GM12892 (cell line): ENCODE results near the gene TRMT1L.

Source experiments
- POLR2A ChIP-seq: IDR thresholded peaks from 2 replicates; pipeline ENCODE4 v1.6.1; 2011; ENCODE audit warnings: low read depth, low read length, control low read depth
- POLR2AphosphoS5 ChIP-seq: IDR thresholded peaks from 2 replicates; pipeline ENCODE4 v1.6.1; 2011; ENCODE audit warnings: low read depth, low read length, control low read depth
- TAF1 ChIP-seq: IDR thresholded peaks from 2 replicates; pipeline ENCODE4 v1.6.1; 2011; ENCODE audit warnings: low read depth, mild to moderate bottlenecking, control low read depth, low read length, borderline replicate concordance

GRCh38 chr1:185154912-185155513 is 1.7 kb downstream of the TRMT1L start:
- TF ChIP-seq POLR2A: no peak
- no peak for TF ChIP-seq POLR2AphosphoS5
- TF ChIP-seq TAF1: no peak
